GM12878 (cell line): Measurements from ENCODE around the gene ADRA2B. TPM values are rescaled to one million over a fixed set of nuclear protein-coding genes. Genes with fewer than 3 reads are reported as not detected.

ENCODE experiments used
- HCFC1 ChIP-seq: fragments of 150-350 bp; IDR thresholded peaks from 2 replicates; pipeline ENCODE4 v1.6.1; 2014; ENCODE audit warnings: low read length
- MEF2B ChIP-seq: fragments of 450-650 bp; IDR thresholded peaks from 2 replicates; pipeline ENCODE4 v1.6.1; 2018; ENCODE audit warnings: mild to moderate bottlenecking, moderate library complexity; ENCODE audit not compliant: partially characterized antibody, poor library complexity, severe bottlenecking
- NFYB ChIP-seq: IDR thresholded peaks from 2 replicates; pipeline ENCODE4 v1.6.1; 2011; ENCODE audit warnings: low read depth, mild to moderate bottlenecking, low read length, improper control_type of control experiment, moderate library complexity; ENCODE audit not compliant: insufficient read depth
- RUNX3 ChIP-seq: IDR thresholded peaks from 2 replicates; pipeline ENCODE4 v1.6.1; 2012; ENCODE audit warnings: low read length, inconsistent platforms
- WRNIP1 ChIP-seq: IDR thresholded peaks from 2 replicates; pipeline ENCODE4 v1.6.1; 2011; ENCODE audit warnings: low read depth, low read length, improper control_type of control experiment, borderline replicate concordance
- ZNF274 ChIP-seq: IDR thresholded peaks from one replicate; pipeline ENCODE4 v1.8.0; 2011; ENCODE audit not compliant: insufficient read length, insufficient read depth
- polyA plus RNA-seq, 11 experiments: library from polyadenylated mRNA; depleted of rRNA in 4 of 11; unstranded in 6 of 11; stranded (reverse) in 5 of 11; fragments of >200 nt; fragmentation: Nextera tagmentation in 4 of 11; fragmentation: Illumina TruSeq in 1 of 11; extraction: Ambion mirVana in 4 of 11; extraction: Trizol in 1 of 11; gene quantifications; 1 replicate in 1 of 11; 2 replicates in 10 of 11; pipeline versions ENCODE4 v1.2.1 to v1.2.3, GENCODE V29; 2011 to 2016; ENCODE audit warnings: inconsistent platforms in 2 of 11, missing spikeins in 2 of 11, low read depth in 1 of 11
- total RNA-seq, 4 experiments: library from RNA; depleted of rRNA in 3 of 4; stranded (reverse); fragments of >200 nt in 3 of 4; fragmentation: Illumina TruSeq in 1 of 4; extraction: Trizol in 1 of 4; gene quantifications; 2 replicates each; pipeline versions ENCODE4 v1.2.1 to v1.2.3, GENCODE V29; 2013 to 2021
- TF ChIP-seq, protein P1 (sequence below): fragments of 450-650 bp; IDR thresholded peaks from 2 replicates; pipeline ENCODE4 v1.6.1; 2017; ENCODE audit warnings: mild to moderate bottlenecking, moderate library complexity
- TF ChIP-seq, protein P2 (sequence below): fragments of 450-650 bp; IDR thresholded peaks from 2 replicates; pipeline ENCODE4 v1.6.1; 2016; ENCODE audit warnings: mild to moderate bottlenecking
- TF ChIP-seq, protein P3 (sequence below): fragments of 450-650 bp; IDR thresholded peaks from 2 replicates; pipeline ENCODE4 v1.6.1; 2017; ENCODE audit warnings: mild to moderate bottlenecking, low read depth, inconsistent platforms; ENCODE audit not compliant: poor library complexity, severe bottlenecking
- TF ChIP-seq, protein P4 (sequence below): fragments of 450-650 bp; formaldehyde crosslinking; IDR thresholded peaks from 2 replicates; pipeline ENCODE4 v1.4.0; 2022; ENCODE audit warnings: mild to moderate bottlenecking, moderate library complexity

The ADRA2B gene
- total and polyA plus RNA-seq, 10 of the 15 experiments (the other 5 are each of a cell fraction or from before 2014, with no cell fraction given) = 0.01 to 0.10 (median 0.04) TPM; not detected in 6

DNA sequence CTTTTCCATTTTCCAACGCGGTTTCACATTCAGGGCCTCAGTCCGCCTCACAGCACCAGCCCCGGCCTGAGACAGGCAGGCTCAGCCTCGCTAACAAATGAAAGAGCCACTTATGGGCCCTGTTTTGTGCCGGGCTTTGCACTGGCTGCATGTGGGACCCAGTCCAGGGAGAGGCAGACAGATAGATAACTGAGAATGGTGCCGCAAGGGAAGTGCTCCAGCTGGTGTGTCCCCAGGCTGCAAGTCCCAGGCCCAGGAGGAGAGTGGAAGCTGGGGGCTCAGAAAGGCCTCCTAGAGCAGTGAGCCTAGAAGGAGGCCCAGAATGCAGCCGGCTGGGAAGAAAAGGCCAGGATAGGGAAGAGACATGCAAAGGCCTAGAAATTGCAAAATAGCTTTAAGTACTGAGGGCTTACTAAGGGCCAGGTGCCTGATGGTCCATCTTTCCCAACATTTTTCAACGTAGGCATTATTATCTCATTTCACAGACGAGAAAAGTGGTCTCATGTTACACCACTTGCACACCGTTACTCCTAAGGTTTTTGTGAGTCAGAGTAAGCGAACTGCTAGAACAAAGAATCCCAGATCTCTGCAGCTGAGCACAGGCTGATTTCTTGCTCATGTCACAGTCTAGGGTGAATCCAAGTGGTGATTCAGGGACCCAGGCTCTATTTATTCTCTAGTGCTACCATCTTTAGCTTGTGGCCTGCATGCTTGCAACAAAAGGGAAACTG is 26.0 kb downstream of the ADRA2B start (continued):
- TF ChIP-seq MEF2B (no peak), ZNF274 (no peak), HCFC1 (no peak), NFYB (no peak), WRNIP1 (no peak), RUNX3 (no peak)
- TF ChIP-seq, protein P1, sequence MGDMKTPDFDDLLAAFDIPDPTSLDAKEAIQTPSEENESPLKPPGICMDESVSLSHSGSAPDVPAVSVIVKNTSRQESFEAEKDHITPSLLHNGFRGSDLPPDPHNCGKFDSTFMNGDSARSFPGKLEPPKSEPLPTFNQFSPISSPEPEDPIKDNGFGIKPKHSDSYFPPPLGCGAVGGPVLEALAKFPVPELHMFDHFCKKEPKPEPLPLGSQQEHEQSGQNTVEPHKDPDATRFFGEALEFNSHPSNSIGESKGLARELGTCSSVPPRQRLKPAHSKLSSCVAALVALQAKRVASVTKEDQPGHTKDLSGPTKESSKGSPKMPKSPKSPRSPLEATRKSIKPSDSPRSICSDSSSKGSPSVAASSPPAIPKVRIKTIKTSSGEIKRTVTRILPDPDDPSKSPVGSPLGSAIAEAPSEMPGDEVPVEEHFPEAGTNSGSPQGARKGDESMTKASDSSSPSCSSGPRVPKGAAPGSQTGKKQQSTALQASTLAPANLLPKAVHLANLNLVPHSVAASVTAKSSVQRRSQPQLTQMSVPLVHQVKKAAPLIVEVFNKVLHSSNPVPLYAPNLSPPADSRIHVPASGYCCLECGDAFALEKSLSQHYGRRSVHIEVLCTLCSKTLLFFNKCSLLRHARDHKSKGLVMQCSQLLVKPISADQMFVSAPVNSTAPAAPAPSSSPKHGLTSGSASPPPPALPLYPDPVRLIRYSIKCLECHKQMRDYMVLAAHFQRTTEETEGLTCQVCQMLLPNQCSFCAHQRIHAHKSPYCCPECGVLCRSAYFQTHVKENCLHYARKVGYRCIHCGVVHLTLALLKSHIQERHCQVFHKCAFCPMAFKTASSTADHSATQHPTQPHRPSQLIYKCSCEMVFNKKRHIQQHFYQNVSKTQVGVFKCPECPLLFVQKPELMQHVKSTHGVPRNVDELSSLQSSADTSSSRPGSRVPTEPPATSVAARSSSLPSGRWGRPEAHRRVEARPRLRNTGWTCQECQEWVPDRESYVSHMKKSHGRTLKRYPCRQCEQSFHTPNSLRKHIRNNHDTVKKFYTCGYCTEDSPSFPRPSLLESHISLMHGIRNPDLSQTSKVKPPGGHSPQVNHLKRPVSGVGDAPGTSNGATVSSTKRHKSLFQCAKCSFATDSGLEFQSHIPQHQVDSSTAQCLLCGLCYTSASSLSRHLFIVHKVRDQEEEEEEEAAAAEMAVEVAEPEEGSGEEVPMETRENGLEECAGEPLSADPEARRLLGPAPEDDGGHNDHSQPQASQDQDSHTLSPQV = no peak
- TF ChIP-seq, protein P2, sequence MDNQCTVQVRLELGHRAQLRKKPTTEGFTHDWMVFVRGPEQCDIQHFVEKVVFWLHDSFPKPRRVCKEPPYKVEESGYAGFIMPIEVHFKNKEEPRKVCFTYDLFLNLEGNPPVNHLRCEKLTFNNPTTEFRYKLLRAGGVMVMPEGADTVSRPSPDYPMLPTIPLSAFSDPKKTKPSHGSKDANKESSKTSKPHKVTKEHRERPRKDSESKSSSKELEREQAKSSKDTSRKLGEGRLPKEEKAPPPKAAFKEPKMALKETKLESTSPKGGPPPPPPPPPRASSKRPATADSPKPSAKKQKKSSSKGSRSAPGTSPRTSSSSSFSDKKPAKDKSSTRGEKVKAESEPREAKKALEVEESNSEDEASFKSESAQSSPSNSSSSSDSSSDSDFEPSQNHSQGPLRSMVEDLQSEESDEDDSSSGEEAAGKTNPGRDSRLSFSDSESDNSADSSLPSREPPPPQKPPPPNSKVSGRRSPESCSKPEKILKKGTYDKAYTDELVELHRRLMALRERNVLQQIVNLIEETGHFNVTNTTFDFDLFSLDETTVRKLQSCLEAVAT = no peak
- TF ChIP-seq, protein P3, sequence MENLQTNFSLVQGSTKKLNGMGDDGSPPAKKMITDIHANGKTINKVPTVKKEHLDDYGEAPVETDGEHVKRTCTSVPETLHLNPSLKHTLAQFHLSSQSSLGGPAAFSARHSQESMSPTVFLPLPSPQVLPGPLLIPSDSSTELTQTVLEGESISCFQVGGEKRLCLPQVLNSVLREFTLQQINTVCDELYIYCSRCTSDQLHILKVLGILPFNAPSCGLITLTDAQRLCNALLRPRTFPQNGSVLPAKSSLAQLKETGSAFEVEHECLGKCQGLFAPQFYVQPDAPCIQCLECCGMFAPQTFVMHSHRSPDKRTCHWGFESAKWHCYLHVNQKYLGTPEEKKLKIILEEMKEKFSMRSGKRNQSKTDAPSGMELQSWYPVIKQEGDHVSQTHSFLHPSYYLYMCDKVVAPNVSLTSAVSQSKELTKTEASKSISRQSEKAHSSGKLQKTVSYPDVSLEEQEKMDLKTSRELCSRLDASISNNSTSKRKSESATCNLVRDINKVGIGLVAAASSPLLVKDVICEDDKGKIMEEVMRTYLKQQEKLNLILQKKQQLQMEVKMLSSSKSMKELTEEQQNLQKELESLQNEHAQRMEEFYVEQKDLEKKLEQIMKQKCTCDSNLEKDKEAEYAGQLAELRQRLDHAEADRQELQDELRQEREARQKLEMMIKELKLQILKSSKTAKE = no peak
- TF ChIP-seq, protein P4, sequence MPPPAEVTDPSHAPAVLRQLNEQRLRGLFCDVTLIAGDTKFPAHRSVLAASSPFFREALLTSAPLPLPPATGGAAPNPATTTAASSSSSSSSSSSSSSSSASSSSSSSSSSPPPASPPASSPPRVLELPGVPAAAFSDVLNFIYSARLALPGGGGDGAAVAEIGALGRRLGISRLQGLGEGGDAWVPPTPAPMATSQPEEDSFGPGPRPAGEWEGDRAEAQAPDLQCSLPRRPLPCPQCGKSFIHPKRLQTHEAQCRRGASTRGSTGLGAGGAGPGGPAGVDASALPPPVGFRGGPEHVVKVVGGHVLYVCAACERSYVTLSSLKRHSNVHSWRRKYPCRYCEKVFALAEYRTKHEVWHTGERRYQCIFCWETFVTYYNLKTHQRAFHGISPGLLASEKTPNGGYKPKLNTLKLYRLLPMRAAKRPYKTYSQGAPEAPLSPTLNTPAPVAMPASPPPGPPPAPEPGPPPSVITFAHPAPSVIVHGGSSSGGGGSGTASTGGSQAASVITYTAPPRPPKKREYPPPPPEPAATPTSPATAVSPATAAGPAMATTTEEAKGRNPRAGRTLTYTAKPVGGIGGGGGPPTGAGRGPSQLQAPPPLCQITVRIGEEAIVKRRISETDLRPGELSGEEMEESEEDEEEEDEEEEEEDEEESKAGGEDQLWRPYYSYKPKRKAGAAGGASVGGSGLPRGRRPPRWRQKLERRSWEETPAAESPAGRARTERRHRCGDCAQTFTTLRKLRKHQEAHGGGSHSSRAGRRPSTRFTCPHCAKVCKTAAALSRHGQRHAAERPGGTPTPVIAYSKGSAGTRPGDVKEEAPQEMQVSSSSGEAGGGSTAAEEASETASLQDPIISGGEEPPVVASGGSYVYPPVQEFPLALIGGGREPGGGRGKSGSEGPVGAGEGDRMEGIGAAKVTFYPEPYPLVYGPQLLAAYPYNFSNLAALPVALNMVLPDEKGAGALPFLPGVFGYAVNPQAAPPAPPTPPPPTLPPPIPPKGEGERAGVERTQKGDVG (CRISPR knock-in tag) = no peak
